Measurements from ENCODE around the gene ST7.

ST7 gene

DNA sequence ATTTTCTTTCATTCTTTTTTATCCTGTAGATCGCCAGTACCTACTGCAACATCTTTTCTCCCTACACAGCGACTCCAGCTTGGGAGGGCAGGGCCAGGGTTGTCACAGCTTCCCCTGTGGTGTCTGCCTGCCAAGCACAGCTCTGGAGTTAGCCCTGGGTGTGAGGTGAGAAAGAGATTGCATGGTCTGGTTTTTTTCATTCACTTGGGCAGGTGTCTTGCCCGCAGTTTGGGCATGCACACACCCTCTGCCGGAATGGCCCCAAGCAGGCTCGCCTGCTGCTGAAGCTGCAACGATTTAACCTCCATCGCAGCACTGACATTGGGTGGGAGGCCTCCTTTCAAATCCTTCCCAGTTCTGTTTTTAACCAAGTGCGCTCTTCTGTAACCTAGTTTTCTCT, 236.8 kb downstream of the ST7 start:
- Histone ChIP-seq H3K9ac (ENCODE audit: low read depth, low read length, poor library complexity, severe bottlenecking) (no peak overlapping the region), H3K9me3 (ENCODE audit: insufficient read depth, low read depth, low read length) (no peaks in the 10 kb centered on the region), H3K79me2 (ENCODE audit: insufficient read depth, low read length) (no peaks in the 10 kb centered on the region), H3K4me2 (ENCODE audit: low read depth, low read length, poor library complexity, severe bottlenecking) (no peak overlapping the region), H2AFZ (ENCODE audit: low read length) (no peak overlapping the region), H3K9me2 (replicated peaks; ENCODE audit: low read depth, low read length) (no peaks in the 10 kb centered on the region), H3F3A (ENCODE audit: low read depth) (no peaks in the 10 kb centered on the region), H3K4me3 (ENCODE audit: low read length, poor library complexity, severe bottlenecking) (no peak overlapping the region), H4K20me1 (ENCODE audit: insufficient read depth, low read length, poor library complexity, severe bottlenecking) (no peaks in the 10 kb centered on the region), H3K4me1 (ENCODE audit: insufficient read depth, low read length, poor library complexity, severe bottlenecking) (no peaks in the 10 kb centered on the region), H3K36me3 (ENCODE audit: insufficient read depth, low read length) (no peaks in the 10 kb centered on the region), H3K27me3 (ENCODE audit: insufficient read depth, low read length, poor library complexity, severe bottlenecking) (no peaks in the 10 kb centered on the region)
- TF ChIP-seq, protein P1, sequence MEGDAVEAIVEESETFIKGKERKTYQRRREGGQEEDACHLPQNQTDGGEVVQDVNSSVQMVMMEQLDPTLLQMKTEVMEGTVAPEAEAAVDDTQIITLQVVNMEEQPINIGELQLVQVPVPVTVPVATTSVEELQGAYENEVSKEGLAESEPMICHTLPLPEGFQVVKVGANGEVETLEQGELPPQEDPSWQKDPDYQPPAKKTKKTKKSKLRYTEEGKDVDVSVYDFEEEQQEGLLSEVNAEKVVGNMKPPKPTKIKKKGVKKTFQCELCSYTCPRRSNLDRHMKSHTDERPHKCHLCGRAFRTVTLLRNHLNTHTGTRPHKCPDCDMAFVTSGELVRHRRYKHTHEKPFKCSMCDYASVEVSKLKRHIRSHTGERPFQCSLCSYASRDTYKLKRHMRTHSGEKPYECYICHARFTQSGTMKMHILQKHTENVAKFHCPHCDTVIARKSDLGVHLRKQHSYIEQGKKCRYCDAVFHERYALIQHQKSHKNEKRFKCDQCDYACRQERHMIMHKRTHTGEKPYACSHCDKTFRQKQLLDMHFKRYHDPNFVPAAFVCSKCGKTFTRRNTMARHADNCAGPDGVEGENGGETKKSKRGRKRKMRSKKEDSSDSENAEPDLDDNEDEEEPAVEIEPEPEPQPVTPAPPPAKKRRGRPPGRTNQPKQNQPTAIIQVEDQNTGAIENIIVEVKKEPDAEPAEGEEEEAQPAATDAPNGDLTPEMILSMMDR (conservative IDR thresholded peaks at IDR 0.05; ENCODE audit: low read length): no peak
- no peak for TF ChIP-seq EZH2phosphoT487 (IDR thresholded peaks at IDR 0.05; ENCODE audit: borderline replicate concordance)

DNA sequence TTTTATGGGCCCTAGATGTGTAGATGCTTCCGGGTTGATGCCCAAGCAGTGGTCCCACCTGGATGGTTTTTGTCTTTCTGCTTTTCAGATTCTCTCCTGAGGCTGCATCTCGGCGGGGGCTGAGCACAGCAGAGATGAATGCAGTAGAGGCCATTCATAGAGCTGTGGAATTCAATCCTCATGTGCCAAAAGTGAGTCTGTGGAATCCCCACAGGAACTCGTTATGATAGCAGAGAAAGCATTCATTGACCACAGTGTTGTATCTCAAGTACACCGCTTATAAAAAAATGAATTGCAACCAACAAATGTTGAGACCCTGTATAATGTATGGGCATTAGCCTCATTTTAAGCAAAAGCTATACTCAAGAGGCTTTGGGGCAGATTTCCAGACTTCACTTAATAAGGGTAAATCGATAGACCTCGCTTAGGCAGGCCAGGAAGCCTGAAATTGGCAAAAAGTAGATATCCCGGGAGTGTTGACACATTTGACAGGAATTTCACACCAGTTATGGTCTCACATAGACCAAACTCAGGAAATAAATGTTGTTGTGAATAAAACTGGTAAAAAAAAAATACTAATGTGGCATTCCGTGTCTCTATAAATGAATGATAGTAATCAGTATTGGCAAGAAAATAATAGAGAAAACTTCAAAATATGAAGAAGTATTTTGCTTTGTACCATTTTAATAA, 237.6 kb downstream of the ST7 start:
- Histone ChIP-seq H3K9me2 (replicated peaks; ENCODE audit: low read depth, low read length) (no peaks in the 10 kb centered on the region), H3K9me3 (ENCODE audit: insufficient read depth, low read depth, low read length) (no peaks in the 10 kb centered on the region)
- no peak for TF ChIP-seq EZH2phosphoT487 (IDR thresholded peaks at IDR 0.05; ENCODE audit: borderline replicate concordance)
- TF ChIP-seq, protein P1 (conservative IDR thresholded peaks at IDR 0.05; ENCODE audit: low read length): no peak

DNA sequence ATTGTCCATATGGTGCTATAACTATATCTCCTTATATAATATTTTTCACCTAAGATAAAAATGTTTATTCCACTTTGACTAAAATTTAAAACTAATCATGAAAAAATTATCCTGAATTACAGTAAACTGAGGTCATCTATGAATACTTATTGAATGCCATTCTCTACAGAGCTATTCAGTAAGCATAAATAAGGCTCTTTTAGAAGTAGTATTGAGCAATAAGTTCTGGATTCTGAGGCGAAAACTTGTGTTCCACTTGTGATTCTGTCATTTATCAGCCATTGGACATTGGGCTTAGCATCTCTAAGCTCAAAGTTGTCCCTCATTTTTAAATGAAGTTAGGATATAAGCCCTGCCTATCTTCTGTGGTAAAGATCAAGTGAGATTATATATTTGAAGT, 238.8 kb downstream of the ST7 start:
- Histone ChIP-seq H3K9me2 (replicated peaks; ENCODE audit: low read depth, low read length) (no peaks in the 10 kb centered on the region), H3K27me3 (ENCODE audit: insufficient read depth, low read length, poor library complexity, severe bottlenecking) (no peaks in the 10 kb centered on the region), H3K4me3 (ENCODE audit: low read length, poor library complexity, severe bottlenecking) (no peak overlapping the region), H3K4me1 (ENCODE audit: insufficient read depth, low read length, poor library complexity, severe bottlenecking) (no peaks in the 10 kb centered on the region), H4K20me1 (ENCODE audit: insufficient read depth, low read length, poor library complexity, severe bottlenecking) (no peaks in the 10 kb centered on the region), H3K9me3 (ENCODE audit: insufficient read depth, low read depth, low read length) (no peaks in the 10 kb centered on the region), H3K9ac (ENCODE audit: low read depth, low read length, poor library complexity, severe bottlenecking) (no peak overlapping the region), H3K79me2 (ENCODE audit: insufficient read depth, low read length) (no peaks in the 10 kb centered on the region), H3F3A (ENCODE audit: low read depth) (no peaks in the 10 kb centered on the region), H3K36me3 (ENCODE audit: insufficient read depth, low read length) (no peaks in the 10 kb centered on the region), H3K4me2 (ENCODE audit: low read depth, low read length, poor library complexity, severe bottlenecking) (no peak overlapping the region), H2AFZ (ENCODE audit: low read length) (no peak overlapping the region)
- TF ChIP-seq, protein P1 (conservative IDR thresholded peaks at IDR 0.05; ENCODE audit: low read length): no peak
- TF ChIP-seq EZH2phosphoT487 (IDR thresholded peaks at IDR 0.05; ENCODE audit: borderline replicate concordance): no peak

More for the DNA sequence above, 237.6 kb downstream of the ST7 start:
- no peak overlapping the region for H3K9ac ChIP-seq (ENCODE audit: low read depth, low read length, poor library complexity, severe bottlenecking)
- H3K27me3 ChIP-seq (ENCODE audit: insufficient read depth, low read length, poor library complexity, severe bottlenecking): no peaks in the 10 kb centered on the region
- no peak overlapping the region for H3K4me3 ChIP-seq (ENCODE audit: low read length, poor library complexity, severe bottlenecking)
- H3K4me1 ChIP-seq (ENCODE audit: insufficient read depth, low read length, poor library complexity, severe bottlenecking): no peaks in the 10 kb centered on the region
- H3F3A ChIP-seq (ENCODE audit: low read depth): no peaks in the 10 kb centered on the region
- no peaks in the 10 kb centered on the region for H3K79me2 ChIP-seq (ENCODE audit: insufficient read depth, low read length)
- no peaks in the 10 kb centered on the region for H4K20me1 ChIP-seq (ENCODE audit: insufficient read depth, low read length, poor library complexity, severe bottlenecking)
- no peaks in the 10 kb centered on the region for H3K36me3 ChIP-seq (ENCODE audit: insufficient read depth, low read length)
- H3K4me2 ChIP-seq (ENCODE audit: low read depth, low read length, poor library complexity, severe bottlenecking): no peak overlapping the region
- H2AFZ ChIP-seq (ENCODE audit: low read length): no peak overlapping the region
